Endothelial cell of umbilical vein (primary cell): Measurements from ENCODE around the gene SGF29. TPM values are rescaled to one million over a fixed set of nuclear protein-coding genes. Genes with fewer than 3 reads are reported as not detected.
A peak's percentile ranks its signal among the peaks of the same experiment; 100 is the strongest.
"Not testable (repeated sequence)": the region's sequence is repeated elsewhere in the genome, so short reads cannot be mapped to it uniquely, and the experiment has no call there.

Experiments
- BruUV-seq: library from RNA; stranded (reverse); fragments of 400-500 nt; replicated peaks from 2 replicates; lab custom pipeline; 2021; lab: Mats Ljungman, UMichigan
- CTCF ChIA-PET: fragments of 300-600, 350-600 bp; sonication (Branson Sonifier 250); formaldehyde crosslinking; loops from one replicate; lab custom pipeline; 2021; ENCODE audit warnings: antibody characterized with exemption, inconsistent platforms; lab: Charles Lee
- POLR2A ChIA-PET: fragments of 300-600, 350-600 bp; sonication (Branson Sonifier 250); formaldehyde crosslinking; loops from one replicate; lab custom pipeline; 2021; ENCODE audit warnings: antibody characterized with exemption, inconsistent platforms; lab: Charles Lee
- DNase-seq: peaks from one replicate; pipeline ENCODE4 v3.0.0-alpha.2; 2011; ENCODE audit warnings: low read depth, low spot score
- FAIRE-seq: peaks from 2 replicates; lab custom pipeline; 2011; peaks lifted over from hg19 to GRCh38; lab: Jason Lieb, UNC
- H2AFZ ChIP-seq: 2 replicates; pipeline ENCODE4 v1.6.0; 2012; ENCODE audit warnings: low read depth, low read length, control low read depth, inconsistent platforms
- H3K27ac ChIP-seq: 2 replicates; pipeline ENCODE4 v1.5.1; 2011; ENCODE audit warnings: low read depth, mild to moderate bottlenecking, control low read depth, low read length, moderate library complexity; ENCODE audit not compliant: insufficient read depth
- H3K27me3 ChIP-seq, 2 experiments: 2 replicates each; pipeline versions ENCODE4 v1.6.0 to v1.6.1; 2011; ENCODE audit warnings: low read length in 2 of 2, mixed read lengths in 1 of 2; ENCODE audit not compliant: control insufficient read depth in 2 of 2, insufficient read depth in 2 of 2
- H3K36me3 ChIP-seq, 2 experiments: 2 replicates in 1 of 2; 3 replicates in 1 of 2; pipeline ENCODE4 v1.5.1; 2011; ENCODE audit warnings: low read length in 2 of 2, mild to moderate bottlenecking in 1 of 2, moderate library complexity in 1 of 2; ENCODE audit not compliant: control insufficient read depth in 2 of 2, insufficient read depth in 2 of 2; ENCODE audit errors: extremely low read depth in 1 of 2
- H3K4me1 ChIP-seq: 3 replicates; pipeline ENCODE4 v1.5.1; 2011; ENCODE audit warnings: mild to moderate bottlenecking, low read length; ENCODE audit not compliant: control insufficient read depth, insufficient read depth; ENCODE audit errors: extremely low read depth
- H3K4me2 ChIP-seq: 2 replicates; pipeline ENCODE4 v1.6.1; 2011; ENCODE audit warnings: low read length, control low read depth, mixed read lengths; ENCODE audit not compliant: insufficient read depth
- H3K4me3 ChIP-seq, 3 experiments: fragments of 200-600 bp in 1 of 3; sonication (generic), shearing (Covaris generic) in 1 of 3; replicated peaks in 1 of 3; 2 replicates each; pipeline ENCODE4 v1.5.1; 2011 to 2016; ENCODE audit warnings: control low read depth in 3 of 3, low read length in 3 of 3, mild to moderate bottlenecking in 2 of 3, inconsistent platforms in 1 of 3, low read depth in 1 of 3, moderate library complexity in 1 of 3; ENCODE audit not compliant: insufficient read depth in 1 of 3
- H3K79me2 ChIP-seq: 2 replicates; pipeline ENCODE4 v1.6.0; 2012; ENCODE audit warnings: low read length, inconsistent platforms; ENCODE audit not compliant: control insufficient read depth, insufficient read depth
- H3K9ac ChIP-seq: replicated peaks from 2 replicates; pipeline ENCODE3; 2011; ENCODE audit warnings: low read length, control low read depth; ENCODE audit not compliant: insufficient read depth; ENCODE audit errors: extremely low read depth
- H3K9me1 ChIP-seq: replicated peaks from 3 replicates; pipeline ENCODE4 v1.6.0; 2011; ENCODE audit warnings: mild to moderate bottlenecking, low read length; ENCODE audit not compliant: control insufficient read depth, insufficient read depth; ENCODE audit errors: extremely low read depth
- H3K9me3 ChIP-seq: replicated peaks from 2 replicates; pipeline ENCODE4 v1.5.1; 2012; ENCODE audit warnings: low read length, inconsistent platforms; ENCODE audit not compliant: control insufficient read depth, insufficient read depth
- H4K20me1 ChIP-seq: replicated peaks from 2 replicates; pipeline ENCODE3; 2011; ENCODE audit warnings: mild to moderate bottlenecking, low read length; ENCODE audit not compliant: control insufficient read depth, insufficient read depth; ENCODE audit errors: extremely low read depth
- EZH2 ChIP-seq: IDR thresholded peaks from 2 replicates; pipeline ENCODE4 v1.6.1; 2012; ENCODE audit warnings: borderline replicate concordance, low read depth, mild to moderate bottlenecking, moderate library complexity, low read length, inconsistent platforms; ENCODE audit not compliant: severe bottlenecking
- FOS ChIP-seq: IDR thresholded peaks from 2 replicates; pipeline ENCODE4 v1.6.1; 2011; ENCODE audit warnings: mild to moderate bottlenecking, low read length, moderate library complexity, borderline replicate concordance; ENCODE audit not compliant: insufficient read depth
- GATA2 ChIP-seq: IDR thresholded peaks from 2 replicates; pipeline ENCODE4 v1.7.0; 2011; ENCODE audit warnings: low read depth, mild to moderate bottlenecking, moderate library complexity, mixed read lengths, low read length; ENCODE audit not compliant: insufficient read length, insufficient read depth
- JUN ChIP-seq: IDR thresholded peaks from 2 replicates; pipeline ENCODE4 v1.6.1; 2011; ENCODE audit warnings: borderline replicate concordance, low read depth; ENCODE audit not compliant: insufficient read length, insufficient read depth
- MYC ChIP-seq: IDR thresholded peaks from one replicate; pipeline ENCODE4 v1.6.1; 2011; ENCODE audit warnings: mild to moderate bottlenecking, low read depth, low read length
- POLR2A ChIP-seq: IDR thresholded peaks from 2 replicates; pipeline ENCODE4 v1.6.1; 2012; ENCODE audit warnings: low read depth, mild to moderate bottlenecking, control low read depth, low read length
- POLR2AphosphoS5 ChIP-seq: IDR thresholded peaks from 2 replicates; pipeline ENCODE4 v1.6.1; 2012; ENCODE audit warnings: low read depth, mild to moderate bottlenecking, control low read depth, low read length, moderate library complexity; ENCODE audit not compliant: insufficient read depth
- dilution Hi-C: fragments of 300-500 bp; cut with MboI; formaldehyde crosslinking; loops from one replicate; pipeline ENCODE4 v1.15.0; 2019; ENCODE audit warnings: low sequenced_read_pairs; ENCODE audit not compliant: extremely low pct_ligation_motif_present
- intact Hi-C: fragments of 100-400 bp; cut with micrococcal nuclease; formaldehyde crosslinking; loops from one replicate; pipeline ENCODE4 v1.10.0; 2022
- polyA plus RNA-seq, 4 experiments: library from polyadenylated mRNA; depleted of rRNA in 3 of 4; stranded (reverse) in 3 of 4; unstranded in 1 of 4; fragments of >200 nt; gene quantifications; 2 replicates each; pipeline versions ENCODE4 v1.2.1 to v1.2.3, GENCODE V29; 2011 to 2012; ENCODE audit warnings: missing spikeins in 1 of 4
- total RNA-seq: library from RNA; stranded (reverse); gene quantifications from 2 replicates; pipeline ENCODE4 v1.2.3, GENCODE V29; 2021
- TF ChIP-seq, protein P1 (sequence below), 2 donors: IDR thresholded peaks; 1 replicate in 1 of 2; 2 replicates in 1 of 2; pipeline ENCODE4 v1.5.1; 2011; ENCODE audit warnings: low read length in 2 of 2, mild to moderate bottlenecking in 2 of 2, moderate library complexity in 2 of 2, control low read depth in 1 of 2, inconsistent platforms in 1 of 2, low read depth in 1 of 2; ENCODE audit not compliant: insufficient read depth in 1 of 2; ENCODE audit errors: extremely low read depth in 1 of 2
- TF ChIP-seq, protein P2 (sequence below): IDR thresholded peaks from 2 replicates; pipeline ENCODE4 v1.6.1; 2011; ENCODE audit not compliant: insufficient read depth, insufficient read length

Gene SGF29
- total and polyA plus RNA-seq, 2 donors (not counting 3 experiments of a cell fraction or from before 2014, with no cell fraction given): 3.4 to 12.0 TPM

DNA sequence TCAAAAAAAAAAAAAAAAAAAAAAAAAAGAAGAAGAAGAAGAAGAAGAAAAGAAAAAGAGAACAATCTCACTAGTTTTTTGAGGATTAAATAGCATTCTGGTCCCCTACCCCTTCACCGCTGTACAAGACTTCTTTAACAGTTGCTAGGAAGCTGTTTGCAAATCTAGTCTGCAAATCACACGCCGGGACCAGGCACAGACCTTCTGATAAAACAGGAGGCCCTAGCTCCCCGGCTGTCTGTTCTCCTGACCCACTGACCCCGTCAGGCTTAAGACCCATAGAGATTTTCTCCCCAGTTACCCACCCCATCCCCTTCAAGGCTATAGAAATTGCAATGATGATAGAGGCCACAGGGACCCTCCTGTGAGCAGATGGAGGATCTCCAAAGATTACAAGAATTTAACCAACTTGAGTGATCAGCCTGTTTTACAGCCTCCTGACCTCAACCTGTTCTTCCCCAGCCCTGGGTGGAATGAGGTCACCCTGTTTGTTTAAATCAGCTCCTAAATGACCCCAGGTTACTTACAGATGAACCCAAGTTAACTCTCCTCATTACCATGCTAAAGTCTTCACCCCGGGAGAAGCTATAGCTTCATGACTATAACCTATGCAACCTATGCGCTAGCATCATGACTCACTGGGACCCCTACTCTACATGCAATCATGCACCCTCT lies 67.9 kb downstream of the SGF29 start:
- Histone ChIP-seq H3K4me2 (no peak overlapping the region), H3K27ac (no peak overlapping the region), H3K36me3 (no peaks in the 10 kb centered on the region), H3K9me1 (no peaks in the 10 kb centered on the region), H3K9me3 (no peaks in the 10 kb centered on the region), H3K4me1 (no peaks in the 10 kb centered on the region), H3K79me2 (no peaks in the 10 kb centered on the region), H3K27me3 (peaks cover 0 to 1% of the 10 kb centered on the region in 2 experiments), H3K9ac (no peak overlapping the region), H2AFZ (no peak overlapping the region), H4K20me1 (no peaks in the 10 kb centered on the region), H3K4me3 (no peak overlapping the region)
- no peak for TF ChIP-seq MYC
- TF ChIP-seq POLR2AphosphoS5: no peak
- no peak for TF ChIP-seq POLR2A
- TF ChIP-seq JUN: no peak
- TF ChIP-seq EZH2: no peak
- TF ChIP-seq FOS: no peak
- TF ChIP-seq GATA2: no peak
- TF ChIP-seq, protein P1, sequence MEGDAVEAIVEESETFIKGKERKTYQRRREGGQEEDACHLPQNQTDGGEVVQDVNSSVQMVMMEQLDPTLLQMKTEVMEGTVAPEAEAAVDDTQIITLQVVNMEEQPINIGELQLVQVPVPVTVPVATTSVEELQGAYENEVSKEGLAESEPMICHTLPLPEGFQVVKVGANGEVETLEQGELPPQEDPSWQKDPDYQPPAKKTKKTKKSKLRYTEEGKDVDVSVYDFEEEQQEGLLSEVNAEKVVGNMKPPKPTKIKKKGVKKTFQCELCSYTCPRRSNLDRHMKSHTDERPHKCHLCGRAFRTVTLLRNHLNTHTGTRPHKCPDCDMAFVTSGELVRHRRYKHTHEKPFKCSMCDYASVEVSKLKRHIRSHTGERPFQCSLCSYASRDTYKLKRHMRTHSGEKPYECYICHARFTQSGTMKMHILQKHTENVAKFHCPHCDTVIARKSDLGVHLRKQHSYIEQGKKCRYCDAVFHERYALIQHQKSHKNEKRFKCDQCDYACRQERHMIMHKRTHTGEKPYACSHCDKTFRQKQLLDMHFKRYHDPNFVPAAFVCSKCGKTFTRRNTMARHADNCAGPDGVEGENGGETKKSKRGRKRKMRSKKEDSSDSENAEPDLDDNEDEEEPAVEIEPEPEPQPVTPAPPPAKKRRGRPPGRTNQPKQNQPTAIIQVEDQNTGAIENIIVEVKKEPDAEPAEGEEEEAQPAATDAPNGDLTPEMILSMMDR (IDR thresholded peaks at IDR 0.05; ENCODE audit: extremely low read depth in 1 of 2, insufficient read depth in 1 of 2, low read depth in 1 of 2, low read length in 2 of 2): no peak
- TF ChIP-seq, protein P2, sequence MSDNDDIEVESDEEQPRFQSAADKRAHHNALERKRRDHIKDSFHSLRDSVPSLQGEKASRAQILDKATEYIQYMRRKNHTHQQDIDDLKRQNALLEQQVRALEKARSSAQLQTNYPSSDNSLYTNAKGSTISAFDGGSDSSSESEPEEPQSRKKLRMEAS: no peak
- ChIA-PET CTCF (no interaction called here), POLR2A (interaction anchor here (0.7 kb wide), 1 partner anchor 1354 kb away, joined by 3 read pairs; no protein-coding TSS in a partner anchor)
- no peak for FAIRE-seq
- dilution Hi-C loops (no loop called here), intact Hi-C loops (no loop called here)
- no TSS peak for BruUV-seq
- no peak for DNase-seq

DNA sequence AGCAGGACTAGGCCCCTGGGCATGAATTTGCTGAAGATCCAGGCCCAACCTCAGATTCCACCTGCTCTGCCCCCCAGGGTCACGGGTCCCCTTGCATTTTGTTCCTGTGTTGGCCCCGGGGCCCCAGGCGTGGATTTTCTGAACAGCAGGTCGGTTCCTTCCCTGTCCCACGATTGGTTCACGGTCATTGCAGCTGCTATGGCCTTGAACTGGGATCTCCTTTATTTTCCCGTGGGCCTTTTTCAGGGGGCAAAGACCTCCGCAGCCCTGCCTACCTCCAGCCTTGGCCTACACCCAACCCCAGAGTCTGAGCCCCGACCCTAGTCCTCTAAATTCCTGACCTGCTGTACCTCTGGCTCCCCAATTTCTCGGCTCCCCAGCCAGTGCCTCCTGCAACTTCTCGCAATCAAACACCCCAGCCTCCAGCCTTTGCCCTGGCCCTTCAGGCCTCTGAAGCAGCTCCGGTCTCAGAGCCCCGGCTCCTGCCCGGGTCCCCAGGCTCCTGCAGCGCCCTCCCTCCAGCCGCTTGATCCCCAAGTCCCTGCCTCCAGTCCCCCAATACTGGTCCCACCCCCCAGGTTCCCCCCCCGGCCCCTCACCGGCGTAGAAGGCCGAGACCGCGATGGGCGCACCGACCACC lies 68.9 kb downstream of the SGF29 start:
- BruUV-seq, DNase-seq, H3K9me1 ChIP-seq, H3K27me3 ChIP-seq, H3K79me2 ChIP-seq, CTCF ChIA-PET, FAIRE-seq, intact Hi-C loops, H3K9ac ChIP-seq, POLR2A ChIA-PET, H3K27ac ChIP-seq, H3K9me3 ChIP-seq, H4K20me1 ChIP-seq, H3K4me1 ChIP-seq, H3K4me2 ChIP-seq, H3K36me3 ChIP-seq, dilution Hi-C loops: not testable (repeated sequence)
- peak overlapping the region; percentile 41 for H2AFZ ChIP-seq
- H3K4me3 ChIP-seq: peak overlapping the region in 1 of 3 experiments; percentile 32
